ENCODE measurements around the gene JADE2.

- TF ChIP-seq CTCF (IDR thresholded peaks at IDR 0.05) (no peak), POLR2A (IDR thresholded peaks at IDR 0.05) (no peak)
Observed at GRCh38 chr5:134568761-134569695, 43.6 kb downstream of the JADE2 start.
